ENCODE data around the gene LTBR. TPM values are rescaled to one million over a fixed set of nuclear protein-coding genes. Genes with fewer than 3 reads are reported as not detected.
"Not testable (repeated sequence)": the region's sequence is repeated elsewhere in the genome, so short reads cannot be mapped to it uniquely, and the experiment has no call there.

The LTBR gene
- total RNA-seq, 1 donor = 29.8 TPM

- Histone ChIP-seq H3K4me1 (ENCODE audit: insufficient read depth, low read length) (no peaks in the 10 kb centered on the region), H3K9me3 (ENCODE audit: low read depth, low read length) (no peaks in the 10 kb centered on the region), H3K27me3 (ENCODE audit: insufficient read depth, low read length) (no peaks in the 10 kb centered on the region), H3K4me3 (ENCODE audit: low read length) (no peak overlapping the region)
Observed at GRCh38 chr12:6407236-6407954, 23.4 kb downstream of the LTBR start.

- Histone ChIP-seq H3K4me1 (ENCODE audit: insufficient read depth, low read length) (peaks cover 22% of the 10 kb centered on the region), H3K27me3 (ENCODE audit: insufficient read depth, low read length) (no peaks in the 10 kb centered on the region), H3K9me3 (ENCODE audit: low read depth, low read length) (no peaks in the 10 kb centered on the region), H3K4me3 (ENCODE audit: low read length) (no peak overlapping the region)
Observed at GRCh38 chr12:6416596-6416995, 32.6 kb downstream of the LTBR start.

GRCh38 chr12:6418796-6419195, 34.8 kb downstream of the LTBR start:
- H3K4me3 ChIP-seq (ENCODE audit: low read length) = no peak overlapping the region
- no peaks in the 10 kb centered on the region for H3K9me3 ChIP-seq (ENCODE audit: low read depth, low read length)
- no peaks in the 10 kb centered on the region for H3K27me3 ChIP-seq (ENCODE audit: insufficient read depth, low read length)
- H3K4me1 ChIP-seq (ENCODE audit: insufficient read depth, low read length) = peaks cover 29% of the 10 kb centered on the region

GRCh38 chr12:6420364-6420763, 36.4 kb downstream of the LTBR start:
- H3K4me1 ChIP-seq (ENCODE audit: insufficient read depth, low read length) = peaks cover 40% of the 10 kb centered on the region
- no peaks in the 10 kb centered on the region for H3K9me3 ChIP-seq (ENCODE audit: low read depth, low read length)
- no peak overlapping the region for H3K4me3 ChIP-seq (ENCODE audit: low read length)
- H3K27me3 ChIP-seq (ENCODE audit: insufficient read depth, low read length) = no peaks in the 10 kb centered on the region

GRCh38 chr12:6423267-6424007, 39.5 kb downstream of the LTBR start:
- Histone ChIP-seq H3K4me1 (ENCODE audit: insufficient read depth, low read length) (peaks cover 44% of the 10 kb centered on the region), H3K27me3 (ENCODE audit: insufficient read depth, low read length) (no peaks in the 10 kb centered on the region), H3K4me3 (ENCODE audit: low read length) (no peak overlapping the region), H3K9me3 (ENCODE audit: low read depth, low read length) (no peaks in the 10 kb centered on the region)

- H3K9me3 ChIP-seq (ENCODE audit: low read depth, low read length) = no peaks in the 10 kb centered on the region
- H3K27me3 ChIP-seq (ENCODE audit: insufficient read depth, low read length) = no peaks in the 10 kb centered on the region
- no peak overlapping the region for H3K4me3 ChIP-seq (ENCODE audit: low read length)
- H3K4me1 ChIP-seq (ENCODE audit: insufficient read depth, low read length) = peaks cover 44% of the 10 kb centered on the region
Observed at GRCh38 chr12:6424008-6424347, 40.0 kb downstream of the LTBR start.

GRCh38 chr12:6424866-6425265, 40.9 kb downstream of the LTBR start:
- Histone ChIP-seq H3K4me1 (ENCODE audit: insufficient read depth, low read length) (peaks cover 45% of the 10 kb centered on the region), H3K27me3 (ENCODE audit: insufficient read depth, low read length) (no peaks in the 10 kb centered on the region), H3K9me3 (ENCODE audit: low read depth, low read length) (no peaks in the 10 kb centered on the region), H3K4me3 (ENCODE audit: low read length) (no peak overlapping the region)

- peaks cover 55% of the 10 kb centered on the region for H3K4me1 ChIP-seq (ENCODE audit: insufficient read depth, low read length)
- no peak overlapping the region for H3K4me3 ChIP-seq (ENCODE audit: low read length)
Observed at GRCh38 chr12:6425590-6426531, 41.9 kb downstream of the LTBR start.

GRCh38 chr12:6426882-6427671, 43.1 kb downstream of the LTBR start:
- peaks cover 63% of the 10 kb centered on the region for H3K4me1 ChIP-seq (ENCODE audit: insufficient read depth, low read length)
- no peak overlapping the region for H3K4me3 ChIP-seq (ENCODE audit: low read length)
- no peaks in the 10 kb centered on the region for H3K9me3 ChIP-seq (ENCODE audit: low read depth, low read length)
- H3K27me3 ChIP-seq (ENCODE audit: insufficient read depth, low read length) = no peaks in the 10 kb centered on the region

More at GRCh38 chr12:6425590-6426531, 41.9 kb downstream of the LTBR start:
- Histone ChIP-seq H3K9me3 (ENCODE audit: low read depth, low read length) (no peaks in the 10 kb centered on the region), H3K27me3 (ENCODE audit: insufficient read depth, low read length) (no peaks in the 10 kb centered on the region)

GRCh38 chr12:6427796-6428195, 43.8 kb downstream of the LTBR start:
- not testable (repeated sequence) for H3K4me3 ChIP-seq (ENCODE audit: low read length); H3K27me3 ChIP-seq (ENCODE audit: insufficient read depth, low read length); H3K9me3 ChIP-seq (ENCODE audit: low read depth, low read length)
- H3K4me1 ChIP-seq (ENCODE audit: insufficient read depth, low read length) = peaks cover 66% of the 10 kb centered on the region

- H3K4me3 ChIP-seq (ENCODE audit: low read length) = no peak overlapping the region
- no peaks in the 10 kb centered on the region for H3K27me3 ChIP-seq (ENCODE audit: insufficient read depth, low read length)
- no peaks in the 10 kb centered on the region for H3K9me3 ChIP-seq (ENCODE audit: low read depth, low read length)
- peaks cover 64% of the 10 kb centered on the region for H3K4me1 ChIP-seq (ENCODE audit: insufficient read depth, low read length)
Observed at GRCh38 chr12:6428326-6428725, 44.4 kb downstream of the LTBR start.

- peaks cover 63% of the 10 kb centered on the region for H3K4me1 ChIP-seq (ENCODE audit: insufficient read depth, low read length)
Observed at GRCh38 chr12:6430124-6430989, 46.4 kb downstream of the LTBR start.

GRCh38 chr12:6432991-6433390, 49.0 kb downstream of the LTBR start:
- Histone ChIP-seq H3K27me3 (ENCODE audit: insufficient read depth, low read length) (no peaks in the 10 kb centered on the region), H3K9me3 (ENCODE audit: low read depth, low read length) (no peaks in the 10 kb centered on the region), H3K4me1 (ENCODE audit: insufficient read depth, low read length) (peaks cover 36% of the 10 kb centered on the region), H3K4me3 (ENCODE audit: low read length) (no peak overlapping the region)

More at GRCh38 chr12:6430124-6430989, 46.4 kb downstream of the LTBR start:
- Histone ChIP-seq H3K27me3 (ENCODE audit: insufficient read depth, low read length) (no peaks in the 10 kb centered on the region), H3K9me3 (ENCODE audit: low read depth, low read length) (no peaks in the 10 kb centered on the region), H3K4me3 (ENCODE audit: low read length) (no peak overlapping the region)
